Gastrocnemius medialis (tissue), 4 donors: ENCODE data around the gene GABRR2.

ENCODE experiments used
- POLR2A ChIP-seq, 2 donors: fragments of 450-650 bp; IDR thresholded peaks; one replicate each; pipeline ENCODE4 v1.6.1; 2017; ENCODE audit warnings: antibody characterized with exemption in 2 of 2, mild to moderate bottlenecking in 2 of 2, moderate library complexity in 2 of 2
- TF ChIP-seq, protein P1 (sequence below), 5 experiments: fragments of 450-650 bp in 3 of 5; fragments of 200-600 bp in 2 of 5; sonication (generic) in 2 of 5; IDR thresholded peaks in 4 of 5; conservative IDR thresholded peaks in 1 of 5; 1 replicate in 4 of 5; 2 replicates in 1 of 5; pipeline ENCODE4 v1.5.1; 2016 to 2019; ENCODE audit warnings: antibody characterized with exemption in 5 of 5, mild to moderate bottlenecking in 3 of 5, moderate library complexity in 3 of 5

- no peak for TF ChIP-seq POLR2A (IDR thresholded peaks at IDR 0.05)
- TF ChIP-seq, protein P1, sequence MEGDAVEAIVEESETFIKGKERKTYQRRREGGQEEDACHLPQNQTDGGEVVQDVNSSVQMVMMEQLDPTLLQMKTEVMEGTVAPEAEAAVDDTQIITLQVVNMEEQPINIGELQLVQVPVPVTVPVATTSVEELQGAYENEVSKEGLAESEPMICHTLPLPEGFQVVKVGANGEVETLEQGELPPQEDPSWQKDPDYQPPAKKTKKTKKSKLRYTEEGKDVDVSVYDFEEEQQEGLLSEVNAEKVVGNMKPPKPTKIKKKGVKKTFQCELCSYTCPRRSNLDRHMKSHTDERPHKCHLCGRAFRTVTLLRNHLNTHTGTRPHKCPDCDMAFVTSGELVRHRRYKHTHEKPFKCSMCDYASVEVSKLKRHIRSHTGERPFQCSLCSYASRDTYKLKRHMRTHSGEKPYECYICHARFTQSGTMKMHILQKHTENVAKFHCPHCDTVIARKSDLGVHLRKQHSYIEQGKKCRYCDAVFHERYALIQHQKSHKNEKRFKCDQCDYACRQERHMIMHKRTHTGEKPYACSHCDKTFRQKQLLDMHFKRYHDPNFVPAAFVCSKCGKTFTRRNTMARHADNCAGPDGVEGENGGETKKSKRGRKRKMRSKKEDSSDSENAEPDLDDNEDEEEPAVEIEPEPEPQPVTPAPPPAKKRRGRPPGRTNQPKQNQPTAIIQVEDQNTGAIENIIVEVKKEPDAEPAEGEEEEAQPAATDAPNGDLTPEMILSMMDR (IDR thresholded peaks at IDR 0.05 in 4 of 5, conservative IDR thresholded peaks at IDR 0.05 in 1 of 5), result no peak
Measured at GRCh38 chr6:89320012-89320559, 5.0 kb upstream of the GABRR2 start.
